ENCODE data around the gene CES4A.

CES4A gene

GRCh38 chr16:67017810-67018488, 29.6 kb downstream of the CES4A start (continued):
- TF ChIP-seq CTCF (tag by site-specific recombination; IDR thresholded peaks at IDR 0.05): peak; percentile 88
- no peak for TF ChIP-seq HOXA7 (CRISPR knock-in tag; IDR thresholded peaks at IDR 0.05; ENCODE audit: borderline replicate concordance)
- no peak for TF ChIP-seq TCF7L2 (IDR thresholded peaks at IDR 0.05; ENCODE audit: borderline replicate concordance, low read depth, low read length)
- TF ChIP-seq GLIS1 (tag by site-specific recombination; IDR thresholded peaks at IDR 0.05): peak; percentile 56
- TF ChIP-seq KLF9 (tag by site-specific recombination; IDR thresholded peaks at IDR 0.05; ENCODE audit: low read depth): no peak
- TF ChIP-seq ZBTB44 (tag by site-specific recombination; IDR thresholded peaks at IDR 0.05): no peak
- 0 out of 2 replicates have a peak, but pooled peaks have one; percentile 18 for TF ChIP-seq ZNF768 (tag by site-specific recombination; IDR thresholded peaks at IDR 0.05)
- no peak for TF ChIP-seq ZFP3 (tag by site-specific recombination; IDR thresholded peaks at IDR 0.05; ENCODE audit: low read depth)
- no peak for TF ChIP-seq TRIM28 (IDR thresholded peaks at IDR 0.05; ENCODE audit: borderline replicate concordance, low read length)
- TF ChIP-seq IKZF3 (tag by site-specific recombination; IDR thresholded peaks at IDR 0.05): no peak
- 0 out of 2 replicates have a peak, but pooled peaks have one; percentile 43 for TF ChIP-seq ZNF2 (tag by site-specific recombination; IDR thresholded peaks at IDR 0.05)
- TF ChIP-seq SP7 (tag by site-specific recombination; IDR thresholded peaks at IDR 0.05): 0 out of 2 replicates have a peak, but pooled peaks have one; percentile 49
- no peak for TF ChIP-seq KLF10 (tag by site-specific recombination; IDR thresholded peaks at IDR 0.05)
- TF ChIP-seq ZNF664 (tag by site-specific recombination; IDR thresholded peaks at IDR 0.05): peak; percentile 62; the same call in 1 of the 2 replicates
- TF ChIP-seq ZNF366 (tag by site-specific recombination; conservative IDR thresholded peaks at IDR 0.05): no peak
- no peak for TF ChIP-seq ZNF639 (tag by site-specific recombination; IDR thresholded peaks at IDR 0.05)
- no peak for TF ChIP-seq ZNF37A (tag by site-specific recombination; IDR thresholded peaks at IDR 0.05)
- peak; percentile 62 for TF ChIP-seq KLF8 (tag by site-specific recombination; IDR thresholded peaks at IDR 0.05)
- TF ChIP-seq WT1 (tag by site-specific recombination; IDR thresholded peaks at IDR 0.05): no peak
- TF ChIP-seq GLIS2 (tag by site-specific recombination; IDR thresholded peaks at IDR 0.05): no peak
- TF ChIP-seq SCRT2 (tag by site-specific recombination; IDR thresholded peaks at IDR 0.05): peak; percentile 32; the same call in 1 of the 2 replicates
- TF ChIP-seq ZBTB1 (tag by site-specific recombination; IDR thresholded peaks at IDR 0.05): no peak
- no peak for TF ChIP-seq RBAK (tag by site-specific recombination; IDR thresholded peaks at IDR 0.05)
- TF ChIP-seq ZEB2 (tag by site-specific recombination; IDR thresholded peaks at IDR 0.05): peak; percentile 79
- TF ChIP-seq, protein P1, sequence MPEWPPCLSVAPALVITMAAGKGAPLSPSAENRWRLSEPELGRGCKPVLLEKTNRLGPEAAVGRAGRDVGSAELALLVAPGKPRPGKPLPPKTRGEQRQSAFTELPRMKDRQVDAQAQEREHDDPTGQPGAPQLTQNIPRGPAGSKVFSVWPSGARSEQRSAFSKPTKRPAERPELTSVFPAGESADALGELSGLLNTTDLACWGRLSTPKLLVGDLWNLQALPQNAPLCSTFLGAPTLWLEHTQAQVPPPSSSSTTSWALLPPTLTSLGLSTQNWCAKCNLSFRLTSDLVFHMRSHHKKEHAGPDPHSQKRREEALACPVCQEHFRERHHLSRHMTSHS (tag by site-specific recombination; IDR thresholded peaks at IDR 0.05): no peak
- 0 out of 2 replicates have a peak, but pooled peaks have one; percentile 21 for TF ChIP-seq PATZ1 (tag by site-specific recombination; IDR thresholded peaks at IDR 0.05)
- peak; percentile 65 for TF ChIP-seq ZXDB (tag by site-specific recombination; IDR thresholded peaks at IDR 0.05)
- no peak for TF ChIP-seq ZNF423 (tag by site-specific recombination; IDR thresholded peaks at IDR 0.05)
- no peak for TF ChIP-seq ZFHX2 (tag by site-specific recombination; conservative IDR thresholded peaks at IDR 0.05)
- TF ChIP-seq, protein P2, sequence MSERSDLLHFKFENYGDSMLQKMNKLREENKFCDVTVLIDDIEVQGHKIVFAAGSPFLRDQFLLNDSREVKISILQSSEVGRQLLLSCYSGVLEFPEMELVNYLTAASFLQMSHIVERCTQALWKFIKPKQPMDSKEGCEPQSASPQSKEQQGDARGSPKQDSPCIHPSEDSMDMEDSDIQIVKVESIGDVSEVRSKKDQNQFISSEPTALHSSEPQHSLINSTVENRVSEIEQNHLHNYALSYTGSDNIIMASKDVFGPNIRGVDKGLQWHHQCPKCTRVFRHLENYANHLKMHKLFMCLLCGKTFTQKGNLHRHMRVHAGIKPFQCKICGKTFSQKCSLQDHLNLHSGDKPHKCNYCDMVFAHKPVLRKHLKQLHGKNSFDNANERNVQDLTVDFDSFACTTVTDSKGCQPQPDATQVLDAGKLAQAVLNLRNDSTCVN (tag by site-specific recombination; optimal IDR thresholded peaks at IDR 0.05): peak; percentile 18
- TF ChIP-seq ZNF837 (tag by site-specific recombination; IDR thresholded peaks at IDR 0.05): no peak
- no peak for TF ChIP-seq ZNF324 (tag by site-specific recombination; IDR thresholded peaks at IDR 0.05)

Data from HEK293 (cell line).